LNCaP clone FGC (cell line): ENCODE measurements around the gene KRTAP29-1.
"Not testable (repeated sequence)": the region's sequence is repeated elsewhere in the genome, so short reads cannot be mapped to it uniquely, and the experiment has no call there.

Source experiments
- DNase-seq: peaks from one replicate; pipeline ENCODE4 v3.0.0-alpha.2; 2011; ENCODE audit warnings: low read depth
- H3K4me3 ChIP-seq: 2 replicates; pipeline ENCODE4 v1.5.1; 2011; ENCODE audit warnings: mild to moderate bottlenecking, low read depth, low read length, control low read depth
- CTCF ChIP-seq: IDR thresholded peaks from 2 replicates; pipeline ENCODE4 v1.5.1; 2012; ENCODE audit warnings: mild to moderate bottlenecking; ENCODE audit not compliant: control insufficient read depth, insufficient read depth; ENCODE audit errors: extremely low read depth

Gene KRTAP29-1

GRCh38 chr17:41256291-41256685 lies 46.4 kb downstream of the KRTAP29-1 start:
- TF ChIP-seq CTCF: no peak
- DNase-seq: no peak
- H3K4me3 ChIP-seq: no peak overlapping the region

GRCh38 chr17:41255381-41256290 lies 47.0 kb downstream of the KRTAP29-1 start, which contains the start of gene KRTAP9-9:
Gene KRTAP9-9, plus strand, starts transcription at chr17:41255384.
- not testable (repeated sequence) for DNase-seq, H3K4me3 ChIP-seq

- no peak for DNase-seq
- TF ChIP-seq CTCF: no peak
- no peak overlapping the region for H3K4me3 ChIP-seq
These were observed 47.8 kb downstream of the KRTAP29-1 start for GRCh38 chr17:41254861-41255260.
